ENCODE measurements around the gene KCNN3.

KCNN3 gene

DNA sequence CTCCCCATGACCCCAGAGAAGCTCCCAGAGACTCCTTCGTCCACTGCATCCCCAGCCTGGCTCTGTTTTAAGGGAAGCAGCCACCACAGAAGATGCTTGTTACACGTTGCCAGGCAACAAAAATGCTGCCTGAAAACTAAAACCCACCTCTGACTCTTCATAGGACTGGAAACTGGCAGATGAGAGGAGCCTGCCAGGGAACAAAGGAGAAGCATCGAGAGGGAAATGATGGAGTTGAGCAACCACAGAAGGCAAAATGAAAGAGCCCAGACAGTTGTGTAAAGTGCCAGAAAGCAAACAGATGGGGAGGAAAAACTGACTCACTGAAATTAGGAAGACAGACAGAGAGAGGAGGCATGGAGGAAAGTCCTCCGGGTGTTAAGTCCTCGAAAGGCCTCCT lies 118.4 kb downstream of the KCNN3 start:
- H3K4me3 ChIP-seq (ENCODE audit: control insufficient read depth, low read depth, low read length), result no peak overlapping the region
- peak; percentile 29 for DNase-seq (ENCODE audit: low read depth)
- TF ChIP-seq, protein P1, sequence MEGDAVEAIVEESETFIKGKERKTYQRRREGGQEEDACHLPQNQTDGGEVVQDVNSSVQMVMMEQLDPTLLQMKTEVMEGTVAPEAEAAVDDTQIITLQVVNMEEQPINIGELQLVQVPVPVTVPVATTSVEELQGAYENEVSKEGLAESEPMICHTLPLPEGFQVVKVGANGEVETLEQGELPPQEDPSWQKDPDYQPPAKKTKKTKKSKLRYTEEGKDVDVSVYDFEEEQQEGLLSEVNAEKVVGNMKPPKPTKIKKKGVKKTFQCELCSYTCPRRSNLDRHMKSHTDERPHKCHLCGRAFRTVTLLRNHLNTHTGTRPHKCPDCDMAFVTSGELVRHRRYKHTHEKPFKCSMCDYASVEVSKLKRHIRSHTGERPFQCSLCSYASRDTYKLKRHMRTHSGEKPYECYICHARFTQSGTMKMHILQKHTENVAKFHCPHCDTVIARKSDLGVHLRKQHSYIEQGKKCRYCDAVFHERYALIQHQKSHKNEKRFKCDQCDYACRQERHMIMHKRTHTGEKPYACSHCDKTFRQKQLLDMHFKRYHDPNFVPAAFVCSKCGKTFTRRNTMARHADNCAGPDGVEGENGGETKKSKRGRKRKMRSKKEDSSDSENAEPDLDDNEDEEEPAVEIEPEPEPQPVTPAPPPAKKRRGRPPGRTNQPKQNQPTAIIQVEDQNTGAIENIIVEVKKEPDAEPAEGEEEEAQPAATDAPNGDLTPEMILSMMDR (IDR thresholded peaks at IDR 0.05; ENCODE audit: control insufficient read depth, insufficient read depth, low read depth, low read length, missing control alignments), result no peak

DNA sequence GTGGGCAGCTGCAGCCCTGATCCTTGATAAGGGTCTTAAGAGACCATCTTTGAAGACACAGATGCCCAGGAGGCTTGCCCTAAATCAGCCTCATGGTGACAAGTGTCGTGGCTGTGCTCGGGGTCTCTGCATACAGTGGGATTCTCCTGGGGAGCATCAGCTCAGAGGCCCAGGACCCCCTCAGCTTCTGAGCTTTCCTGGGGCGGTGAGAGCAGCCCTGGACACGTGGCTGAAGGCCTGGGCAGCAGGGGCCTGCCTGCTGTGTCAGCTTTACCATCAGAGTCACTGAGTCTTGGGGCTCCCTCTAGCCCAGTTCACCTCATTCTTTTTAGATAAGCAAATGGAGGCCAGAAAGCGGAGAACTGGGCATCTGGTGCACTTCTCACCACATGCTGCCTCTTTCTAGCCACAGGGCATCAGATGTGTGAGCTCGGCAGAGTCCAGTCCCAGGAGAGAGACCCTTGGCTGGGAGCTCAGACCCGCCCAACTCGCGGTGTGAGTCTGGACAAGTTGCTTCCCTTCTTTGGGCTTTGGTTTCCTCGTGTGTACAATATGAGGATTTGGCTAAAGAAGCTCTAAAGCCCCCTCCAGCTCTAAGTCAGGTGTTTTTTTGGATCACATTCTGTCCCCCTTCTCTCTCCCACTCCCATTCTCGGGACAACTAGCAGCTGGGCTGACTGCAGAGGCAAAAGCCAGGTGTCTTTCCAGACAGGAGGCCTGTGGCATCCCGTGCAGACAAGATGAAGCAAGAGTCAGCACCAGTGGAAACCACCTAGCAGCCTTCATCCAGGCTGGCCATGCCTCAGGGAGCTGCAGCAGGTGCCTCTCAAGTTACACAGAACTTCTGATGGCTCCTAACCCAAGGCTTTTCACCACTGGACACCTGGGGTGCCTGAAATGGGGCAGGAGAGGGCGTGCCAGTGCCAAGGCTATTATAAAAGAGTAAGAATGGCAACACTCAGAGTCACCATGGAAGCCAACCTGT lies 119.1 kb downstream of the KCNN3 start:
- no peak for DNase-seq (ENCODE audit: low read depth)
- no peak overlapping the region for H3K4me3 ChIP-seq (ENCODE audit: control insufficient read depth, low read depth, low read length)
- TF ChIP-seq, protein P1 (IDR thresholded peaks at IDR 0.05; ENCODE audit: control insufficient read depth, insufficient read depth, low read depth, low read length, missing control alignments), result no peak

DNA sequence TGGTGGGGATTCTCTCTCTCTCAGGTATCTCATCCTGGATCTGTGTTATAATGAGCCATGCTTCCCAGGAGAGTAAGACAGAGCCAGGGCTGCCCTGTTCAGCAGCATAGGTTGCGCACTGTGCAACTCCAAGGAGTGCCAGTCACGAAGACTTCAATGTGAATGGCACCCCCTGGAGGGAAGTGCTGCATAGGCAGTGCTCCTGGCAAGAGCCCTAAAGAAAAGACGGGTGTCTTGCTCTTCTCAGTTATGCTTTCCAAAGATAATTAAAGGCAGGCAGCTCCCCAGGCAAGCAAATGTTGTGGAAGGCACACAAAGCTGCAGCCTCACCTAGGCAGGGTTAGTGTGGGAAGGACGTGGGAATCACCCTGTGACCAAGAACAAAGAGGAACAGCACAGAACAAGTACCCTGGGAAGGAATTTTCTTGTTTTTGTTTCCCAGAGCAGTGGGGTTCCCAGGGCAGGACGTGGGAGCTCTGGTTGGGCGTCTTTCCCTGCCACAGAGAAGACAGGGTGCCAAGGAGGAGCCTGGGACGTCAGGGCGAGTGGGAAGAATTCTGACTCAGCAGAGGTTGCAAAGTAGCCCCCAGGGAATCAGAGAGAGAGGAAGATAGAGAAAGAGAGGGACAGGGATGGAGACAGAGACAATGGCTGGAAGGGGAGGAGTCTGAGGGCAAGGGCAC lies 120.9 kb downstream of the KCNN3 start:
- no peak overlapping the region for H3K4me3 ChIP-seq (ENCODE audit: control insufficient read depth, low read depth, low read length)
- peak; percentile 23 for DNase-seq (ENCODE audit: low read depth)
- TF ChIP-seq, protein P1 (IDR thresholded peaks at IDR 0.05; ENCODE audit: control insufficient read depth, insufficient read depth, low read depth, low read length, missing control alignments), result peak; percentile 39

DNA sequence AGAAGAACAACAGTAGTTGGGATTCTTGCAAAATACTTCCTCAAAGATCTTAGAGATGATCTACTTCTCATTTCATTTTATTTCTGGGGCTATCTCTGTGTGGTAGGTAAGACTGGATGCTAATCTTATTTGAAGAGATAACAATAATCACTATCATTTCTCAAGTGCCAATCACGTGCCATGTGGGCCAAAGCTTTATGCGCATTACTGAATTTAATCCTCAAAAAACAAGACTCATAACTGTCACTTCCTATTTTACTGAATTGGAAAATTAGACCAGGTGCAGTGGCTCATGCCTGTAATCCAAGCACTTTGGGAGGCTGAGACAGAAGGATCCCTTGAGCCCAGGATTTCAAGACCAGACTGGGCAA lies 121.7 kb downstream of the KCNN3 start:
- TF ChIP-seq, protein P1 (IDR thresholded peaks at IDR 0.05; ENCODE audit: control insufficient read depth, insufficient read depth, low read depth, low read length, missing control alignments), result no peak
- H3K4me3 ChIP-seq (ENCODE audit: control insufficient read depth, low read depth, low read length), result no peak overlapping the region

DNA sequence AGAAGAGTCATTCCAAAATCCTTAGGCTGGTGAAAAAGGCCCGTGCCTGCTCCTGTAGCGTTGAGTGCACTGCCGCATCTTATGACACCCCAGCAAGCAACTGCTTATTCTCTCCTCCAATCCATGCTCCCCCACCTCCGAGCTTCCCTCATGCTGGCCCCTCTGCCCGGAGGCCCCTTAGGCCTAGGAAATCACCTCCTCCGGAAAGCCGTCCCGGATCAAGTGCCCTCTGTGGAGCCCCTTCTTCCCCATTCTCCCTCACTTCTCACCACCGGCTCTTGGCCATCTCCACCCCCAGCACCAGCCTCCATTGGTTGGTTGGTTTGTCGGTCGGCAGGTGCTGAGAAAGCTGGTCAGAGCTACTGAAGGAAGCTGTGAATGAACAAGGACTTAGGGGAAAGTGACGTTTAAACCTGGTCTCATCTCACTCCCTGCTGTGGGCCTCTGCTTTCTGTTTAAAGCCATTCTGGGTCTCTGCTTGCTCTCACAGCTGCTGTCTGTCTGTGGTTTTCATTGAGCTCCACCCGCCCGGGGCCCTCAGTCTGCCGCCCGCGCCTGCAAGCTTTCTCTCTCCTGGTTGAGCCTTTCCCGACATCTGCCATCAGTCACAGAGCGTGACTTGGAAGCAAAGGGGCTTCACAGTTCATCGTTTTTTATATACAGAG lies 122.2 kb downstream of the KCNN3 start:
- TF ChIP-seq, protein P1 (IDR thresholded peaks at IDR 0.05; ENCODE audit: control insufficient read depth, insufficient read depth, low read depth, low read length, missing control alignments), result no peak
- DNase-seq (ENCODE audit: low read depth), result no peak
- no peak overlapping the region for H3K4me3 ChIP-seq (ENCODE audit: control insufficient read depth, low read depth, low read length)

More for the DNA sequence above, 121.7 kb downstream of the KCNN3 start:
- no peak for DNase-seq (ENCODE audit: low read depth)

DNA sequence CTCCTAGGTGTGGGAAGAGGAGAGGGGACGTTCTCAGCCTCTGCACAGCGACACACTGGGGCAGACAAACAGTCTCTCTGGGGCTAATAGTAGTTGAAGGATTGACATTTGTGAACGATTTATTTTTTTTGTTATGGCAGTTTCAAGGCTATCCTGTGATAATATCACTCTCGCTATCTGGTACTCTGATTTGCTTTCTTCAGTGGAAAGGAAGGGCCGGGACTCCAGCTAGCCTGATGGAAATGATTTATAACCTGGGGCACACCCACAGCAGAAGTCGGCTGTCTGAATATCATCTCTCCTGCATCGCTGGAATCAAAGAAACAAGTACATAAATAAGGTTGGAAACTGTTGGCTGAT lies 122.7 kb downstream of the KCNN3 start:
- H3K4me3 ChIP-seq (ENCODE audit: control insufficient read depth, low read depth, low read length), result no peak overlapping the region
- DNase-seq (ENCODE audit: low read depth), result no peak
- TF ChIP-seq, protein P1 (IDR thresholded peaks at IDR 0.05; ENCODE audit: control insufficient read depth, insufficient read depth, low read depth, low read length, missing control alignments), result no peak

All from AG09309 (cell line).